ENCODE measurements around the gene KPNA3.

GRCh38 chr13:49774376-49775005 is 18.0 kb downstream of the KPNA3 start:
- TF ChIP-seq EZH2 (IDR thresholded peaks at IDR 0.05) (no peak), POLR2AphosphoS5 (IDR thresholded peaks at IDR 0.05; ENCODE audit: borderline replicate concordance, low read depth, low read length) (no peak)
